ENCODE data around the gene TOM1L2.

DNA sequence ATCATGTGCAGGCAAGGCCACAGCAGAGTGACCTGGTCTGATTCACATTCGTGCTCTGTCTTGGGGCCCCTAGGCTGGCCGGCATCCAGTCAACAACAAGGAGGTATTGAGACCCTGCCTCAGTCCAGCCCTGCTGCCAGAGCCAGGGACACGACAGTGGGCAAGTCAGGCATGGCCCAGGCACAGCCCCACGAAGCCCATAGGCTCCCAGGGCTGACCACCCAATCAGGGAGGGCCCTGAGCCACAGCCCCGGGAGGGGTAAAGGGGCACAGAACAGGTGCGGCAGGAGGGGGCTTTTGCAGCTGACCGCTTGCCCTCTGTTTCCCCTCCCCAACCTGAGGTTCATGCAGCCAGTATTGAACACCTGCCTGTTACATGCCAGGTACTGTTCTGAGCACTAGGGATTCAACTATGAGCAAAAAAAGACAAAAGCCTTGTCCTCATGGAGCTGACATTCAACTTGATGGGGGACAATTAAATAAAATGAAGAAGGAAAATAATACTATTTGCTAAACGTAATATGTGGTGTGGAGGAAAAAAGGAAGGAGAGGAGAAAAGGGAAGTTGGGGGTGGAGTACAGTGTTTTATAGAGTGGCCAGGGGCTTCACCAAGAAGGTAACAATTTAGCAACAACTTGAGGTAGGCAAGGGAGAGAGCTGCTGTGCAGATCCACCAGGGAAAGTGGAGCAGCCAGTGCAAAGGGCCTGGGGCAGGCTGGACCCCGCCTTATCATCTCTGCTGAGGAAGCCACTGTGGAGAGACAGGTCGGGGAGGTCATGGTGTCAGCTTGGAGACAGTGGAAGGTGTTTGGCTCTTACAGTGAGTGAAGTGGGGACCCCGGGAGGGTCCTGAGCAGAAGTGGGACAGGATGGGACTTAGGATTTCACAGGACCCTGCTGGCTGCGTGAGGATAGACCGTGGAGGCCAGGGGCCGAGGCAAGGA lies 6.6 kb upstream of the TOM1L2 start:
- no peak for TF ChIP-seq EZH2 (IDR thresholded peaks at IDR 0.05; ENCODE audit: insufficient read depth, poor library complexity, severe bottlenecking)
- no peak for TF ChIP-seq EZH2phosphoT487 (IDR thresholded peaks at IDR 0.05; ENCODE audit: insufficient read depth, low read depth)
